ENCODE results near the gene VCAN.

Gene VCAN

GRCh38 chr5:83527221-83527620 lies 55.7 kb downstream of the VCAN start:
- Histone ChIP-seq H3K9me3 (no peaks in the 10 kb centered on the region), H3K27me3 (no peaks in the 10 kb centered on the region), H3K4me3 (no peak overlapping the region), H4K20me1 (no peaks in the 10 kb centered on the region), H3K36me3 (no peaks in the 10 kb centered on the region), H3K9ac (no peak overlapping the region), H3K4me1 (no peaks in the 10 kb centered on the region), H3K27ac (no peak overlapping the region), H3K4me2 (no peak overlapping the region)
- TF ChIP-seq Cebpa-rat (IDR thresholded peaks at IDR 0.05): no peak

GRCh38 chr5:83527722-83528438 lies 56.3 kb downstream of the VCAN start:
- H3K27me3 ChIP-seq: no peaks in the 10 kb centered on the region
- no peak overlapping the region for H3K9ac ChIP-seq
- no peak overlapping the region for H3K4me2 ChIP-seq
- no peaks in the 10 kb centered on the region for H3K36me3 ChIP-seq
- H3K9me3 ChIP-seq: no peaks in the 10 kb centered on the region
- H3K4me3 ChIP-seq: no peak overlapping the region
- TF ChIP-seq Cebpa-rat (IDR thresholded peaks at IDR 0.05): no peak
- no peak overlapping the region for H3K27ac ChIP-seq
- H4K20me1 ChIP-seq: no peaks in the 10 kb centered on the region
- H3K4me1 ChIP-seq: no peaks in the 10 kb centered on the region

- Histone ChIP-seq H3K27ac (no peak overlapping the region), H3K36me3 (no peaks in the 10 kb centered on the region), H3K27me3 (no peaks in the 10 kb centered on the region)
Observed at GRCh38 chr5:83528439-83528769, 56.9 kb downstream of the VCAN start.

GRCh38 chr5:83530193-83530592 lies 58.6 kb downstream of the VCAN start:
- H3K9me3 ChIP-seq: no peaks in the 10 kb centered on the region
- TF ChIP-seq Cebpa-rat (IDR thresholded peaks at IDR 0.05): no peak
- H3K4me3 ChIP-seq: no peak overlapping the region
- H4K20me1 ChIP-seq: no peaks in the 10 kb centered on the region
- no peak overlapping the region for H3K9ac ChIP-seq
- H3K36me3 ChIP-seq: no peaks in the 10 kb centered on the region
- H3K27ac ChIP-seq: no peak overlapping the region
- H3K4me2 ChIP-seq: no peak overlapping the region
- H3K27me3 ChIP-seq: no peaks in the 10 kb centered on the region
- no peaks in the 10 kb centered on the region for H3K4me1 ChIP-seq

More at GRCh38 chr5:83528439-83528769, 56.9 kb downstream of the VCAN start:
- H3K4me2 ChIP-seq: no peak overlapping the region
- no peak for TF ChIP-seq Cebpa-rat (IDR thresholded peaks at IDR 0.05)
- H3K9me3 ChIP-seq: no peaks in the 10 kb centered on the region
- H4K20me1 ChIP-seq: no peaks in the 10 kb centered on the region
- no peak overlapping the region for H3K4me3 ChIP-seq
- H3K4me1 ChIP-seq: no peaks in the 10 kb centered on the region
- no peak overlapping the region for H3K9ac ChIP-seq

- no peaks in the 10 kb centered on the region for H4K20me1 ChIP-seq
- H3K4me3 ChIP-seq: no peak overlapping the region
- no peak overlapping the region for H3K4me2 ChIP-seq
- no peak overlapping the region for H3K27ac ChIP-seq
- no peaks in the 10 kb centered on the region for H3K4me1 ChIP-seq
- no peak overlapping the region for H3K9ac ChIP-seq
- no peak for TF ChIP-seq Cebpa-rat (IDR thresholded peaks at IDR 0.05)
- H3K36me3 ChIP-seq: no peaks in the 10 kb centered on the region
- no peaks in the 10 kb centered on the region for H3K27me3 ChIP-seq
- H3K9me3 ChIP-seq: no peaks in the 10 kb centered on the region
Observed at GRCh38 chr5:83531661-83532060, 60.1 kb downstream of the VCAN start.

- H3K4me1 ChIP-seq: no peaks in the 10 kb centered on the region
- H3K36me3 ChIP-seq: no peaks in the 10 kb centered on the region
- no peaks in the 10 kb centered on the region for H3K27me3 ChIP-seq
- no peak overlapping the region for H3K27ac ChIP-seq
- no peaks in the 10 kb centered on the region for H4K20me1 ChIP-seq
- H3K9ac ChIP-seq: no peak overlapping the region
- H3K9me3 ChIP-seq: no peaks in the 10 kb centered on the region
- no peak overlapping the region for H3K4me3 ChIP-seq
- no peak overlapping the region for H3K4me2 ChIP-seq
- TF ChIP-seq Cebpa-rat (IDR thresholded peaks at IDR 0.05): no peak
Observed at GRCh38 chr5:83538786-83539462, 67.4 kb downstream of the VCAN start.

GRCh38 chr5:83539463-83539790 lies 67.9 kb downstream of the VCAN start:
- Histone ChIP-seq H3K27ac (no peak overlapping the region), H3K4me2 (no peak overlapping the region), H3K9me3 (no peaks in the 10 kb centered on the region), H3K4me1 (no peaks in the 10 kb centered on the region), H3K27me3 (no peaks in the 10 kb centered on the region), H3K9ac (no peak overlapping the region), H3K4me3 (no peak overlapping the region), H3K36me3 (no peaks in the 10 kb centered on the region), H4K20me1 (no peaks in the 10 kb centered on the region)
- no peak for TF ChIP-seq Cebpa-rat (IDR thresholded peaks at IDR 0.05)

- H3K9me3 ChIP-seq: no peaks in the 10 kb centered on the region
- no peak for TF ChIP-seq Cebpa-rat (IDR thresholded peaks at IDR 0.05)
Observed at GRCh38 chr5:83540105-83540504, 68.6 kb downstream of the VCAN start.

GRCh38 chr5:83540783-83541182 lies 69.2 kb downstream of the VCAN start:
- no peak for TF ChIP-seq Cebpa-rat (IDR thresholded peaks at IDR 0.05)
- Histone ChIP-seq H3K36me3 (no peaks in the 10 kb centered on the region), H3K4me3 (no peak overlapping the region), H3K27ac (no peak overlapping the region), H3K9ac (no peak overlapping the region), H3K4me1 (no peaks in the 10 kb centered on the region), H3K27me3 (no peaks in the 10 kb centered on the region), H3K9me3 (no peaks in the 10 kb centered on the region), H4K20me1 (no peaks in the 10 kb centered on the region), H3K4me2 (no peak overlapping the region)

More at GRCh38 chr5:83540105-83540504, 68.6 kb downstream of the VCAN start:
- Histone ChIP-seq H3K4me1 (no peaks in the 10 kb centered on the region), H3K4me2 (no peak overlapping the region), H3K27me3 (no peaks in the 10 kb centered on the region), H3K9ac (no peak overlapping the region), H3K4me3 (no peak overlapping the region), H3K27ac (no peak overlapping the region), H3K36me3 (no peaks in the 10 kb centered on the region), H4K20me1 (no peaks in the 10 kb centered on the region)

- Histone ChIP-seq H3K9me3 (no peaks in the 10 kb centered on the region), H3K4me3 (no peak overlapping the region), H3K36me3 (no peaks in the 10 kb centered on the region), H4K20me1 (no peaks in the 10 kb centered on the region), H3K4me1 (no peaks in the 10 kb centered on the region), H3K27me3 (no peaks in the 10 kb centered on the region), H3K9ac (no peak overlapping the region), H3K27ac (no peak overlapping the region), H3K4me2 (no peak overlapping the region)
- TF ChIP-seq Cebpa-rat (IDR thresholded peaks at IDR 0.05): no peak
Observed at GRCh38 chr5:83542839-83543238, 71.3 kb downstream of the VCAN start.

Data from BLaER1 (cell line).